NCI-H2107 treated with DMSO at 0.1 percent for 48 hours (cell line): ENCODE data around the gene EPB41L1.

Experiments
- DNase-seq: peaks from one replicate; lab custom pipeline; 2025; ENCODE audit not compliant: unreplicated experiment; lab: John Stamatoyannopoulos, UW

Gene EPB41L1

GRCh38 chr20:36154700-36155628 lies at the start of gene EPB41L1:
TSS of gene EPB41L1 (plus strand) at chr20:36154740. CDS start at chr20:36173778, 19,038 bp downstream.
- no peak for DNase-seq

DNA sequence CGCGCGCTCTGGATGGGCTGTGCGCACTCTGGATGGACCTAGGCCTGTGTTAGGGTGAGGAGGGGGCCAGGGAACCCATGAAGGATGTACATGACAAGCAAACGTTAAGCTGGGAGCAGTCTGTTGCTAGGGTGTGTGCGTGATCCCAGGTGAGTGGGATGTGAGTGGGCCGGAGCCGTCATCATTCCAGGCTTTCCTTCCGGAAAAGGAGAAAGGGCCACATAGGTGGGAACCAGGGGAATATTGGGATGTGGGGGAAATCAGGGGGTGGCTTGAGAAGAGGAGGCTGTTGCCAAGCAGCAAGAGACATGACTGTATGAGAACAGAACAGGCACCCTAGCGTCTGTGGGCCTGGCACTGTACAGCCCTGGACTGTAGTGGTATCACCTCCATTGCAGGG lies 49.7 kb upstream of the EPB41L1 start:
- no peak for DNase-seq

GRCh38 chr20:36105711-36106226 lies 48.8 kb upstream of the EPB41L1 start:
- no peak for DNase-seq

DNA sequence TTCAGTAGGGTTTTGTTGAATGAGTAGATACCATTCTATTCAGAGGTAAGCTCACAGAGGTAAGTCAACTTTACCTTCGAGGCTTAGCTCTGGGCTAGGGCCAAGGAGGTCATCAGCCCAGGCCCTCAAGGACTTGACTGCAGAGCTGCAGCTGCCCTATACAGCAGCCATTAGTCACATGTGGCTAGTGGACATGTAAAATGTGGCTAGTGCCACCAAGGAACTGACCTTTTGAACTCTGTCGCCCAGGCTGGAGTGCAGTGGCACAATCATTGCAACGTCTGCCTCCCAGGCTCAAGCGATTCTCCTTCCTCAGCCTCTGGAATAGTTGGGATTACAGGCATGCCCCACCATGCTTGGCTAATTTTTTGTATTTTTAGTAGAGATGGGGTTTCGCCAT lies 47.9 kb upstream of the EPB41L1 start:
- DNase-seq: no peak

GRCh38 chr20:36107881-36108280 lies 46.7 kb upstream of the EPB41L1 start:
- no peak for DNase-seq

- DNase-seq: no peak
Measured at GRCh38 chr20:36109251-36109947, 45.1 kb upstream of the EPB41L1 start.

DNA sequence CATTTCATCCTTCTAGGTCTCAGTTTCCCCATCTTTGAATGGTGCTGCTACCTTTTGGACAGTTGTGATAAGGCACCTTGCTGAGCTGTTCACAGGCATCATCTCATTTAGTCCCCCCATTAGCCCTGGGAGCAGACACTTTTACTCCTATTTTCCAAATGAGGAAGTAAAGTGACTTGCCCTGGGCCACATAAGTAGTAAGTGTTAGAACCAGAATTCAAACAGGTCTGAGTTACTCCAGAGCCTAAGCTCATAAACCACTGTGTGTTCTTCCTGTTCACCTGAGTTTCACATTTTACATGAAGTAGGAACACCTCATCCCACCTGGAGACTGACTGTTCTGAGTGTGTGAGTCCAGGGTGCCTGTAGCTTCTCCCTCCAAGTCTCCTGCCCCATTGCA lies 43.5 kb upstream of the EPB41L1 start:
- no peak for DNase-seq

- no peak for DNase-seq
Measured at GRCh38 chr20:36112112-36112511, 42.4 kb upstream of the EPB41L1 start.

DNA sequence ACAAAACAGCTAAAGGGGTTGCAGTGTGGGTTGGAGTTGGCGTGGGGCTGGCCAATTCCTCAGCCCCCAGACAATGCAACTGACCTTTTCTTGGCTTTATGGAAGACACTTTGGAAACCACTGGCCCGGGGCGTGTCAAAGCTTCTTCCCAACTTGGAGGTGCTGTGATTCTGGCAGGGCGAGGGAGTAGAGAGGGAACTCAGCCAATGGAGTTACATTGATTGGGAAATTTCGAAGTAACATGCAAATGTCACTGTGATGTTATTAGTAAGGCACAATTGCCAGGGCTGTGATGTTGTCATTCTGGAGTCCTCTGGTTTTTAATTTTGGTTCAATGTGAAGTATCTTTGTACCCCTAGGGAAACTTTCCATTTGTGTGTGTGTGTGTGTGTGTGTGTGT lies 41.5 kb upstream of the EPB41L1 start:
- DNase-seq: no peak

DNA sequence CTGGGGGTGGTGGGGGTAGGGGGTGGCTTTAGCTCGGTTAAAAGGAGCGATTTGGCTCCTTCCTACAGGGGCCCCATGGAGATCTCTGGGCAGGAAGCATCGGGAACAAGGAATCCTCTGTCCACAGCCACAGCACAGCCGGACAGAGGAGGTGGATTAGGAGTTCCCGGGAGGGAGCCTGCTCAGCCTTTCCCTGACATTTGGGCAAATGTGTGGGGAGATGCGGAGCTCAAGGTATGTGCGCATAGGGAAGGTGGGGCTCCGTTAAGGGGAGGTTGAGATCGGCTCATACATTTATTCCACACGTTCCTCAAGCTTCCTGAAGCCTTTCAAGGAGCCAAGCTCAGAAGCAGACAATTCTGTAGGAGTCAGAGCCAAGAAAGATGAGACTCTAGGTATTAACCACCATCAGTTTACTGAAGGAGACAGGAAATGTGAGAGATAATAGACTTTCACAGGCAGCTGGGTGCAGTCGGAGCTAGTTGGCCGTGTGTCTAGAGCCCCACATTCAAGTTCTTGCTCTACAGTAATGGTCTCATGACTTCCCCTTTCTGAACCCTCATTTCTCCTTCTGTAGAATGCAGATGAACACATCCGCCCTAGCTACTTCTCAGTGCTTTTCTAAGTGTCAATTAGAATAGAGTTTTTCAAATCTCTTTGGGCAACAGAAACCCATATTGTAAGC lies 40.8 kb upstream of the EPB41L1 start:
- DNase-seq: no peak

- no peak for DNase-seq
Measured at GRCh38 chr20:36114707-36115106, 39.8 kb upstream of the EPB41L1 start.

- no peak for DNase-seq
Measured at GRCh38 chr20:36115925-36116324, 38.6 kb upstream of the EPB41L1 start.

DNA sequence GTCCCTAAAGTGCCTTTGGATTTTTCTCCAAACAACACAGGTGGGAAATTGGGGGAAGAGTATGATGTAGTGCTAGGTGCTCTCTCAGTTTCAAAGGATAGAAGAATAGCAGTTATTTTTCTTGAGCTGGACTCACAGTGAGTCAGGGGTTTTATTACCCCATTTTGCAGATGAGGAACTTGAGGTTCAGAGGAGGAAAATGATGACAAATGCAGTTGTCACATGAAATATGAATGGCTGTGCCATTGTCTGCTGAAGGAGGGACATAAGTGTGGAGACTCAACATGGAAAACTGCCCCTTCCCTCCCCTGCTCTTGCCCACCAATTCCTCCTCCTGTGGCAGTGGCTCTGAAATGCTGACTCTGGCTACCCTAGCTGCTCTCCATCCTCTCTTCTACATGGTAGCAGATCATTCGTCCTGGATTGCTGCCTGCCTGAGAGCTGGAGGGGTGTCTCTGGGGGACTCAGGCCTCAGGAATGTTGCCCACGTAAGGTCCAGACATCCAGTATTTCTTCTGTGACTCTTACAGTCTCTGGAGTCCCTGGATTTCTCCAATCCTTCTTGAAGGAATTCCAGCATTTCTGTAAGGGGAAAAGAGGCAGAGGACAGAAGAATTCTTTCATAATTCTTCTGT lies 37.6 kb upstream of the EPB41L1 start:
- no peak for DNase-seq

DNA sequence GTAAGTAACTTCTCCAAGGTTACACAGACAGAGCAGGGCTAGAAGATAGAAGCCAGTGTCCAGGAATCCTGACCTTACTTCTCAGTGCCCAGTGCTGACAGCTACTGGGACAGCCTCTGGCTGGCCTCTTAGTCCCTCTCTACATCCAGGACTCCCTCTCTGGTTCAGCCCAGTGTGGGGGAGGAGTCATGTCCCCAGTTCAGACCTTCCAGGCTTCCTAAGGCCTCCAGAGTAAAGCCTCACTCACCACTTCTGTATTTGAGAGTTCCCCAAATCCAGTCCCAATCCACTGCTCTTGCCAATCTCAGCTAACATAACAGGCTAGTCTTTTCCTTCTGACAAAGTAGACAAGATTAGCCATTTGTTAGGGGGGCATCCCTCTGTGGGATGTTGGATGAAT lies 36.9 kb upstream of the EPB41L1 start:
- no peak for DNase-seq

DNA sequence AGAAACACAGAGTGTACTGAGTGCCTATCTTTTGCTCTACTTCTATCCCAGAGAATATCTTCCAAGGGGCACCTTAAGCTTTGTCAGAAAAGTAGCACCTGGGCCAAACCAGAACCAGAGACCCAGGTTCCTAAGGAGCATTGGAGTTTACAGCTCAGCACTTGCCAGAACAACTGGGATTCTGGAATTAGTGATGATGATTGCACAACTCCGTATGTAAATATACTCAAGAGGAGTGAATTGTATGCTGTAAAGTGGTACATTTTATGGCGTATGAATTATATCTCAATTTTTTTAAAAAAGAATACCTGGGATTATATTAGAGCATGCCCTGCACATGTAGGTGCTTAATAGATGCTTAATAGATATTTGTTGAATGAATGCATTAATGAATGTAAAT lies 36.2 kb upstream of the EPB41L1 start:
- DNase-seq: no peak

DNA sequence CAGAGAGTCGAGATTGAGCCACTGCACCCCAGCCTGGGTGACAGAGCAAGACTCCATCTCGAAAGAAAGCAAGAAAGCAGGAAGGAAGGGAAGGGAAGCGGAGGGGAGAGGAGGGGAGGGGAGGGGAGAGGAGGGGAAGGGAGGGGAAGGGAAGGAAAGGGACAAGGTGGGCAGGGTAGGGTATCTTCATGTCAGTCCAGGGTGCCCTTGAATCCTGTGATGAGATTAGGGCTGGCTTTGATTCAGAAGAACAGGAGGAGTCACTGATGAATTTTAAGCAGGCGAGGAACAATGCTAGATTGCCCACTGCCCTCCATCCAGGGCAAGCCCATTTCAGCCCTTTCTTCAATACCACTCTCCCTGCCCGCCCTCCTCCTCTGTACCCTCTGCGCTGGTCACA lies 35.0 kb upstream of the EPB41L1 start:
- DNase-seq: no peak

- no peak for DNase-seq
Measured at GRCh38 chr20:36120241-36120640, 34.3 kb upstream of the EPB41L1 start.

DNA sequence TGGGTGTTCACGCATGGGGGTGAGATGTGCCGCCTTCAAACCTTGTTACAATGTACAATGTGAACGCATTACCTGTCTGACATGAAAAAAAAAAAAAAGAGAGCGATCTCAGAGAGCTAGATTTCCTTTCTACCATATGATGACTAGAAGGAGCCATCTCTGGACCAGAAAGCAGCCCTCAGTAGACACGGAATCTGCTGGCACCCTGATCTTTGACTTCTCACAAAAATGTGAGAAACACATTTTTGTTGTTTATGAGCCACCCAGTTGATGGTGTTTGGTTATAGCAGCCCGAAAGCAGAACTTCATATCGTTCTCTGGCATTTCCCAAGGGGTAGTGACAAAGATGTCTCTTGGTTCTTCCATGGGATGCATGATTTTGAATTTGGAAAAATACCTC lies 33.5 kb upstream of the EPB41L1 start:
- no peak for DNase-seq

DNA sequence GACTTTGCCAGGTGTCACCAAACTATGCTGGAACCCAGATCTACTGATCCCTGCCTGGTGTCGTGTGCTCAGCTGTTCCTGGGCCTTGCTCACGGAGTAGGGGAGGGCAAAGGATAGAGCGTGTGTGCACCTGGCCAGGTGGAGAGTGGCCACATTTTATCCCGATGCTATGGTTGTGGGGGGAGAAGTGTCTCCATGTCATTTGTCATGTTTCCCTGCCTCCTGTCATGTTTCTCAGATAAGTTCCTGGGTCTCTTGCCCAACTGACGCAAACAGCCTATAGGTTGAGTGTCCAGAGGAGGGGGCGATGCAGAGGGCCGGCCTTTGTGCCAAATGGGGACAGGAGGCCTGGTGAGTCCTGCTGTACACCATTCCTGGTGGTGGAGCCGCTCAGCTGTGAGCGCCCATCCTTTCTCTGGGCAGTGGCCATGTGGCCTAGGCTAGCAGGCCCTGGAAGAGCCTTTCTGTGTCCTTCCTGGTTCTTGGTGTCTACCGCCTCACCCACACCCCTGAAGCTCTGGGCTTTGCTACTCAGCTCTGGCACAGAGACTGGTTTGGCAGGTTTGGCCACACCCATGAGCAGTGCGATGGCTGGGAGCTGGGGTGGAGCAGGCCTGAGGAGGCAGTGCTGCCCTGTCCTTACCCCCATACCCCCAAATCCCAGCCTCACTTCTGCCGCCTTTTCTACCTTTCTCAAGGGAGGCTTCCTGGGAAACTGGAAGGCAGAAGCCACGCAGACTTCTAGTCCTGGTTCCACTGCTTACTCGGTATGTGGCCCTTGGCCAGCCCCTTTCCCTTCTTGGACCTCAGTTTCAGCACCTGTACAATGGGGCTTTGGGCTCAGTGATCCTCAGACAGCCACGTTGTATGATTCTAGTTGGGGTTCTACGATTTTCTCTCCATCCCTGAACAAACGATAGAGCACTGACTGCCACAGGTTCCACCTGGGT lies 32.3 kb upstream of the EPB41L1 start:
- DNase-seq: no peak

- DNase-seq: no peak
Measured at GRCh38 chr20:36122931-36123288, 31.6 kb upstream of the EPB41L1 start.
